Neuronal stem cell (in vitro differentiated cells): Measurements from ENCODE around the gene OR1A2.
"Not testable (repeated sequence)": the region's sequence is repeated elsewhere in the genome, so short reads cannot be mapped to it uniquely, and the experiment has no call there.

Experiments
- DNase-seq: peaks from one replicate; pipeline ENCODE4 v3.0.0-alpha.2; 2013; ENCODE audit warnings: low spot score
- H2AFZ ChIP-seq: one replicate; pipeline ENCODE4 v1.6.1; 2013; ENCODE audit warnings: mild to moderate bottlenecking, low read length, inconsistent platforms
- H2AK5ac ChIP-seq: 2 replicates; pipeline ENCODE4 v1.6.1; 2013; ENCODE audit warnings: low read depth, mild to moderate bottlenecking, inconsistent platforms, low read length, moderate library complexity, mixed read lengths
- H2BK120ac ChIP-seq: 2 replicates; pipeline ENCODE4 v1.6.1; 2013; ENCODE audit warnings: low read depth, mild to moderate bottlenecking, inconsistent platforms, low read length, moderate library complexity, mixed read lengths
- H2BK12ac ChIP-seq: one replicate; pipeline ENCODE4 v1.6.1; 2013; ENCODE audit warnings: low read length, inconsistent platforms
- H2BK15ac ChIP-seq: 2 replicates; pipeline ENCODE4 v1.6.1; 2013; ENCODE audit warnings: mild to moderate bottlenecking, low read length, inconsistent platforms, mixed read lengths
- H2BK5ac ChIP-seq: one replicate; pipeline ENCODE4 v1.6.1; 2013; ENCODE audit warnings: inconsistent platforms, mild to moderate bottlenecking, low read length, moderate library complexity
- H3K14ac ChIP-seq: one replicate; pipeline ENCODE4 v1.6.1; 2013; ENCODE audit warnings: low read length, inconsistent platforms
- H3K18ac ChIP-seq: 2 replicates; pipeline ENCODE4 v1.6.1; 2013; ENCODE audit warnings: low read length, inconsistent platforms
- H3K23ac ChIP-seq: 2 replicates; pipeline ENCODE4 v1.6.1; 2013; ENCODE audit warnings: low read depth, mild to moderate bottlenecking, mixed read lengths, low read length, inconsistent platforms; ENCODE audit not compliant: poor library complexity
- H3K27ac ChIP-seq: replicated peaks from 3 replicates; pipeline ENCODE4 v1.5.1; 2013; ENCODE audit warnings: low read length, inconsistent platforms
- H3K27me3 ChIP-seq, 3 experiments: 2 replicates each; pipeline ENCODE4 v1.6.1; 2013; ENCODE audit warnings: low read length in 3 of 3, mild to moderate bottlenecking in 2 of 3, inconsistent platforms in 1 of 3, low read depth in 1 of 3, mixed read lengths in 1 of 3, moderate library complexity in 1 of 3; ENCODE audit not compliant: control insufficient read depth in 3 of 3, insufficient read depth in 3 of 3
- H3K36me3 ChIP-seq, 2 donors: replicated peaks in 1 of 2; 2 replicates each; pipeline ENCODE4 v1.6.1; 2013; ENCODE audit warnings: low read length in 2 of 2; ENCODE audit not compliant: control insufficient read depth in 2 of 2, insufficient read depth in 2 of 2
- H3K4ac ChIP-seq: 2 replicates; pipeline ENCODE4 v1.6.1; 2013; ENCODE audit warnings: inconsistent platforms, mild to moderate bottlenecking, low read length, moderate library complexity
- H3K4me1 ChIP-seq, 2 donors: 1 replicate in 1 of 2; 2 replicates in 1 of 2; pipeline ENCODE4 v1.6.1; 2013; ENCODE audit warnings: low read length in 2 of 2, low read depth in 1 of 2; ENCODE audit not compliant: control insufficient read depth in 2 of 2, insufficient read depth in 1 of 2
- H3K4me2 ChIP-seq: one replicate; pipeline ENCODE4 v1.6.1; 2013; ENCODE audit warnings: mild to moderate bottlenecking, low read length, inconsistent platforms; ENCODE audit not compliant: insufficient read depth, poor library complexity, severe bottlenecking
- H3K4me3 ChIP-seq, 2 donors: 2 replicates each; pipeline ENCODE4 v1.5.1; 2013; ENCODE audit warnings: low read length in 2 of 2, mild to moderate bottlenecking in 2 of 2, inconsistent platforms in 1 of 2, moderate library complexity in 1 of 2
- H3K79me1 ChIP-seq: one replicate; pipeline ENCODE4 v1.6.1; 2013; ENCODE audit warnings: low read depth, mild to moderate bottlenecking, inconsistent platforms, low read length, moderate library complexity
- H3K9ac ChIP-seq: one replicate; pipeline ENCODE4 v1.6.1; 2013; ENCODE audit warnings: mild to moderate bottlenecking, low read depth, low read length, inconsistent platforms; ENCODE audit not compliant: poor library complexity
- H3K9me3 ChIP-seq, 2 donors: replicated peaks in 1 of 2; 2 replicates each; pipeline versions ENCODE3 to v1.6.1; 2013; ENCODE audit warnings: low read length in 2 of 2, mild to moderate bottlenecking in 2 of 2, inconsistent platforms in 1 of 2, low read depth in 1 of 2, mixed read lengths in 1 of 2, moderate library complexity in 1 of 2; ENCODE audit not compliant: control insufficient read depth in 2 of 2, insufficient read depth in 1 of 2
- H4K8ac ChIP-seq: one replicate; pipeline ENCODE4 v1.6.1; 2013; ENCODE audit warnings: low read depth, mild to moderate bottlenecking, inconsistent platforms, low read length, moderate library complexity
- H4K91ac ChIP-seq: one replicate; pipeline ENCODE4 v1.6.1; 2013; ENCODE audit warnings: low read length, low read depth, mild to moderate bottlenecking, inconsistent platforms; ENCODE audit not compliant: poor library complexity
- WGBS, 2 donors: extraction: QIAGEN DNeasy Blood & Tissue Kit; methylation state at CpG; one replicate each; pipeline ENCODE4 v1.1.7; 2013; ENCODE audit warnings: missing lambda C conversion rate in 2 of 2, mixed read lengths in 1 of 2; ENCODE audit not compliant: insufficient read length in 2 of 2, insufficient replicate concordance in 1 of 2; ENCODE audit errors: extremely low coverage in 2 of 2; 5-methylcytosine and 5-hydroxymethylcytosine counted together

OR1A2 gene

GRCh38 chr17:3232300-3232699 is 35.0 kb downstream of the OR1A2 start:
- not testable (repeated sequence) for H3K79me1 ChIP-seq, H2AK5ac ChIP-seq

DNA sequence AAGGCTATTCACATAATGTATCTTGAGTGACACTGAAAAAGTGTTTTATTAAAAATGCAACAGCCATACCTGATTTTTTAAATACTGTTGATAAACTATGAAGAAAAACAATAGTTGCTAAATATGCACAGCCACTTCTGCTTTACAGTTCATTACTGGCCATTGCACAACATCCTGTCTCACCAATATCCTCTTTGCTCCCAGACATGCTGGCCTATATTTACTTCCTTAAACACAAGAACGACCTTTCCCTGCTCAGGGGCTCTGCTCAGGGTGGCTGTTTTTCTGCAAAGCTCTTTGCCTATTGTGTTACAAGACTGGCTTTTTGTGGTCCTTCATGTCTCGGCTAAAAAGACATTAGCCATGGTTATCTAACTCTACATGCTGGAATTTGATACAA is 41.4 kb downstream of the OR1A2 start:
- H4K8ac ChIP-seq, H2AFZ ChIP-seq, H3K4me3 ChIP-seq, H3K36me3 ChIP-seq, H4K91ac ChIP-seq, H3K79me1 ChIP-seq, H3K23ac ChIP-seq, H2BK120ac ChIP-seq, H3K4ac ChIP-seq, H3K18ac ChIP-seq, H2BK5ac ChIP-seq, H3K27me3 ChIP-seq, H3K9ac ChIP-seq, DNase-seq, H3K27ac ChIP-seq, H2BK15ac ChIP-seq, H3K9me3 ChIP-seq, H3K4me1 ChIP-seq, H2BK12ac ChIP-seq, H3K4me2 ChIP-seq, H3K14ac ChIP-seq, H2AK5ac ChIP-seq: not testable (repeated sequence)
- no CpG with 5 or more reads among the region's 2 CpGs for WGBS, 2 donors

More at GRCh38 chr17:3232300-3232699, 35.0 kb downstream of the OR1A2 start:
- H3K27ac ChIP-seq, H2BK15ac ChIP-seq, H2BK5ac ChIP-seq, DNase-seq, H3K4ac ChIP-seq, H3K36me3 ChIP-seq, H2AFZ ChIP-seq, H3K9ac ChIP-seq, H2BK120ac ChIP-seq, H4K8ac ChIP-seq, H3K4me1 ChIP-seq, H3K27me3 ChIP-seq, H3K4me2 ChIP-seq, H3K18ac ChIP-seq, H3K9me3 ChIP-seq, H2BK12ac ChIP-seq, H4K91ac ChIP-seq, H3K14ac ChIP-seq, H3K23ac ChIP-seq, H3K4me3 ChIP-seq: not testable (repeated sequence)
- no CpG with 5 or more reads among the region's 8 CpGs for WGBS, 2 donors

DNA sequence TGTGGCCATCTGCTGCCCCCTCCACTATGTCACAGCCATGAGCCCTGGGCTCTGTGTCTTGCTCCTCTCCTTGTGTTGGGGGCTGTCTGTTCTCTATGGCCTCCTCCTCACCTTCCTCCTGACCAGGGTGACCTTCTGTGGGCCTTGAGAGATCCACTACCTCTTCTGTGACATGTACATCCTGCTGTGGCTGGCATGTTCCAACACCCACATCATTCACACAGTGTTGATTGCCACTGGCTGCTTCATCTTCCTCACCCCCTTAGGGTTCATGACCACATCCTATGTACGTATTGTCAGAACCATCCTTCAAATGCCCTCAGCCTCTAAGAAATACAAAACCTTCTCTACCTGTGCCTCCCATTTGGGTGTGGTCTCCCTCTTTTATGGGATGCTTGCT is 43.7 kb downstream of the OR1A2 start:
- not testable (repeated sequence) for H3K9ac ChIP-seq, H3K79me1 ChIP-seq, H3K18ac ChIP-seq, H4K91ac ChIP-seq, H2BK5ac ChIP-seq, H3K27ac ChIP-seq, H2BK12ac ChIP-seq, H2AK5ac ChIP-seq, H2AFZ ChIP-seq, H3K4me3 ChIP-seq, DNase-seq, H3K4ac ChIP-seq, H3K9me3 ChIP-seq, H2BK120ac ChIP-seq, H3K36me3 ChIP-seq, H3K27me3 ChIP-seq, H3K23ac ChIP-seq, H2BK15ac ChIP-seq, H3K4me2 ChIP-seq, H4K8ac ChIP-seq, H3K14ac ChIP-seq, H3K4me1 ChIP-seq
- WGBS, 2 donors: no CpG with 5 or more reads among the region's 1 CpG

DNA sequence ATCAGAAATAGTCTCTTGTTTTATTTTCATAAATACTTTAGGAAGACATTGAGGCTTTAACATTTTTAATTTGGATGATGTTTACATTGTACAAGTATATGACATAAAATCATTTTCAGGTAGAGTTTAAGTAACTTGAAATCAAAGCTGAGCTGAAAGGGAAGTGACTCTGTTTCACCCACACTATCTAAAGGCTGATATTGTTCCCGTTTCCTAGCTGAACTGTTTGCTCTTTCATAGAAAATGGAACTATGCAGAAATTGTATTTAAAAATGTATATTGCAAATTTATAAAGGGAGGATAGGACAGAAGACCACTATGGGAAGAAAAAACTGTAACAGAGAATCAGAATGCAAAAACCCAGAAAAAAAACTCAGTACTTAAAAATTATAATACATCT is 47.5 kb downstream of the OR1A2 start:
- H3K23ac ChIP-seq, H4K8ac ChIP-seq, H3K14ac ChIP-seq, H3K9me3 ChIP-seq, H3K4me3 ChIP-seq, H3K27me3 ChIP-seq, DNase-seq, H2BK120ac ChIP-seq, H2AK5ac ChIP-seq, H2BK5ac ChIP-seq, H2BK15ac ChIP-seq, H3K79me1 ChIP-seq, H2AFZ ChIP-seq, H3K18ac ChIP-seq, H3K4me1 ChIP-seq, H3K27ac ChIP-seq, H3K4ac ChIP-seq, H3K4me2 ChIP-seq, H4K91ac ChIP-seq, H3K9ac ChIP-seq, H3K36me3 ChIP-seq, H2BK12ac ChIP-seq: not testable (repeated sequence)
- WGBS, 2 donors: no CpG with 5 or more reads among the region's 1 CpG
